Right lobe of liver (tissue), 6 donors: ENCODE measurements around the gene SLC29A1. TPM values are rescaled to one million over a fixed set of nuclear protein-coding genes. Genes with fewer than 3 reads are reported as not detected.

Source experiments
- ATAC-seq, 4 donors: fragments of 200-7000 bp; cut with Tn5 transposase; one replicate each; pipeline ENCODE4 v1.9.1; 2020; ENCODE audit warnings: mild to moderate bottlenecking in 4 of 4, moderate library complexity in 4 of 4
- DNase-seq, 3 donors: peaks; one replicate each; pipeline ENCODE4 v3.0.0-alpha.2; 2020
- H3K27ac ChIP-seq, 3 donors: fragments of 200-600 bp; one replicate each; pipeline ENCODE4 v1.8.0; 2022
- H3K27me3 ChIP-seq, 2 donors: fragments of 200-600 bp; one replicate each; pipeline ENCODE4 v1.8.0; 2022
- H3K36me3 ChIP-seq, 4 donors: fragments of 200-600 bp; sonication (generic) in 1 of 4; one replicate each; pipeline versions ENCODE4 v1.5.1 to v1.8.0; 2017 to 2022; ENCODE audit warnings: control low read depth in 1 of 4
- H3K4me1 ChIP-seq, 4 donors: fragments of 200-600 bp; sonication (generic) in 1 of 4; one replicate each; pipeline versions ENCODE4 v1.5.1 to v1.8.0; 2017 to 2022; ENCODE audit warnings: control low read depth in 1 of 4
- H3K4me3 ChIP-seq, 3 donors: fragments of 200-600 bp; one replicate each; pipeline ENCODE4 v1.8.0; 2022
- H3K9me3 ChIP-seq, 4 donors: fragments of 200-600 bp; sonication (generic) in 1 of 4; one replicate each; pipeline versions ENCODE4 v1.5.1 to v1.8.0; 2017 to 2022; ENCODE audit warnings: control low read depth in 1 of 4
- POLR2A ChIP-seq: fragments of 450-650 bp; IDR thresholded peaks from one replicate; pipeline ENCODE4 v1.6.1; 2017; ENCODE audit warnings: antibody characterized with exemption, mild to moderate bottlenecking
- WGBS: methylation state at CpG from one replicate; pipeline ENCODE4 v1.1.6; 2018; ENCODE audit warnings: low coverage, low lambda C conversion rate; ENCODE audit not compliant: insufficient coverage; ENCODE audit errors: missing lambda C conversion rate; 5-methylcytosine and 5-hydroxymethylcytosine counted together
- intact Hi-C, 2 donors: fragments of 100-400 bp; cut with DNase I; formaldehyde crosslinking; loops; one replicate each; pipeline versions ENCODE4 v1.11.2 to v1.14.1; 2022
- total RNA-seq, 6 experiments: library from RNA; depleted of rRNA in 2 of 6; stranded (reverse); fragments of >200 nt in 2 of 6; fragmentation: NEBNext Ultra II Directional in 3 of 6; extraction: Animal tissue kit (Norgen Biotek cat#: 25700) in 3 of 6; gene quantifications; one replicate each; pipeline versions ENCODE4 v1.1.0 to v1.2.4, GENCODE V29; 2016 to 2023
- TF ChIP-seq, protein P1 (sequence below), 4 donors: fragments of 200-600 bp in 3 of 4; fragments of 450-650 bp in 1 of 4; IDR thresholded peaks; one replicate each; pipeline versions ENCODE4 v1.5.1 to v1.8.0; 2016 to 2022; ENCODE audit warnings: antibody characterized with exemption in 4 of 4, mild to moderate bottlenecking in 2 of 4
- donor health status: DM: no; HTN: yes; CAD: no.
- donor health status: DM: no; HTN: no; CAD: no.
- donor health status: DM: no; HTN: no; CAD: no.
- donor health status: DM: no; HTN: yes; CAD: no.
- donor health status: DM: no; HTN: yes; CAD: no.

Gene SLC29A1
- total RNA-seq, 6 experiments from 2014 or later: 27.4 to 51.3 (median 31.4) TPM

DNA sequence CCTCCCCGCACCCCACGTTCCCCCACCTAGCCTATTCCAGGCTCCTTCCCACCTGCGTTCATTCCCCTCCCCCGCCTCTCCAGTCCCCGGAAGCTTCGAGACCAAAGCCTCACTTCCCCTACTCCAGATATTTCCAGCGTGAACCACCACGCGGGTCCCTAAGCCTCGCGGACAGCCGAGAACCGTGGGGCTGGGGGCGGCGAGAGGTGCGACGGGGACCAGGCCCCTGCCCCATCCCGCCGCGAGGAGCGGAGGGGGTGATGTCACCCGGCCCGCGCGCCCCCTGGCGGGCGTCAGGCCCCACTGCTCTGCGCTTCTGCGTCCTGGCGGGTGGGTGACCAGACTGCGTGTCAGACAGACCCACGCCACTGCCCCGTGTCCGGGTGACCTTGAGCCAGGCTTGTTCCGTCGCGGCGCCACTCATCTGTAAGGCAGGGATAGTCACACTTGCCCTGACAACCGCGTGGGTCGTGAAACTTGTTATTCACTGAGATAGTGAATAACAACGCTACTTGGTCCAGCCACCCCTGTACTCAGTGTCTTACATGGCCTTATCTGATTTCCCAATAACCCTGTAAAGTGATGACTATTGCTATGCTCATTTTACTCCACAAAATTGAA is 14.5 kb downstream of the SLC29A1 start:
- Histone ChIP-seq H3K4me3 (peak overlapping the region; percentile 44 to 67 (median 62)), H3K27me3 (no peaks in the 10 kb centered on the region), H3K4me1 (peaks cover 0 to 42% (median 21%) of the 10 kb centered on the region in 4 donors), H3K27ac (peak overlapping the region; percentile 97 to 99 (median 98)), H3K9me3 (no peaks in the 10 kb centered on the region), H3K36me3 (peaks cover 0 to under 1% (median 0%) of the 10 kb centered on the region in 4 donors)
- 0% methylated on average over 10 of the region's 42 CpGs for WGBS
- ATAC-seq (peak; percentile 67 to 81 (median 72)), DNase-seq (peak; percentile 85 to 88 (median 85))
- TF ChIP-seq, protein P1, sequence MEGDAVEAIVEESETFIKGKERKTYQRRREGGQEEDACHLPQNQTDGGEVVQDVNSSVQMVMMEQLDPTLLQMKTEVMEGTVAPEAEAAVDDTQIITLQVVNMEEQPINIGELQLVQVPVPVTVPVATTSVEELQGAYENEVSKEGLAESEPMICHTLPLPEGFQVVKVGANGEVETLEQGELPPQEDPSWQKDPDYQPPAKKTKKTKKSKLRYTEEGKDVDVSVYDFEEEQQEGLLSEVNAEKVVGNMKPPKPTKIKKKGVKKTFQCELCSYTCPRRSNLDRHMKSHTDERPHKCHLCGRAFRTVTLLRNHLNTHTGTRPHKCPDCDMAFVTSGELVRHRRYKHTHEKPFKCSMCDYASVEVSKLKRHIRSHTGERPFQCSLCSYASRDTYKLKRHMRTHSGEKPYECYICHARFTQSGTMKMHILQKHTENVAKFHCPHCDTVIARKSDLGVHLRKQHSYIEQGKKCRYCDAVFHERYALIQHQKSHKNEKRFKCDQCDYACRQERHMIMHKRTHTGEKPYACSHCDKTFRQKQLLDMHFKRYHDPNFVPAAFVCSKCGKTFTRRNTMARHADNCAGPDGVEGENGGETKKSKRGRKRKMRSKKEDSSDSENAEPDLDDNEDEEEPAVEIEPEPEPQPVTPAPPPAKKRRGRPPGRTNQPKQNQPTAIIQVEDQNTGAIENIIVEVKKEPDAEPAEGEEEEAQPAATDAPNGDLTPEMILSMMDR (IDR thresholded peaks at IDR 0.05): peak; percentile 97 to 99 (median 98)
- no peak for TF ChIP-seq POLR2A
- intact Hi-C loops: loop anchor here in 1 of 2 donors (10.0 kb wide), 2 partner anchors 63 to 133 kb away; no protein-coding TSS in a partner anchor

DNA sequence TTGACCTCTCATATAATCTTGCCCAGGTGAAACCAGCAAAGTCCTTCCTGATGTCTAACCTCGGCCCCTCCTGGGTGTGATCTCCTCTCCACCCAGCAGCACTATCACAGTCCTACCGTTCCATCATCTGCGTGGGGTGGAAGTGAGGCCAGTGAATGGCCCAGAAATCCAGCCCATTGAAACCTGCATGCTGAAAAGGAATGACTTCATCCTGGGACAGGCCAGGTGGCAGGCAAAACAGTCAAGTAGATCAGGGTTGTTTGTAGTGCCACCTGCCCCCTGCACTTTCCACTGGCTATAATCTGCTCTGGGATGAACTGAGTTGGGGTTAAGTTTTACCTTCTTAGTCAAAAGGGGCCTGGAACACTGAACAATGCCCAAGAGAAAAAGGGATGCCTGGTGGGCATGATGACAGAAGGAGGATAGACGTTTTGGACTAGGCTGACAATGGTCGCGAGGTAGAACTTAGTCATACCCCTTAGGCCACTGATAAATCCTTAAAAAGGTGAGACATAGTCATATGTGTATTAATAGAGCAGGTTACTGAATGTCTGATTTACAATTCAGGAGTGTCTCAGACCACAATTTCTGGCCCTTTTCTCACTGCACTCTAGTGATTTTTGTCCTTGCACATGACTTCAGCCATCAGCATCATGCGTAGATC is 15.4 kb downstream of the SLC29A1 start:
- Histone ChIP-seq H3K4me3 (no peak overlapping the region), H3K27ac (no peak overlapping the region), H3K27me3 (no peaks in the 10 kb centered on the region), H3K9me3 (no peaks in the 10 kb centered on the region), H3K36me3 (no peaks in the 10 kb centered on the region), H3K4me1 (peaks cover 0 to 35% (median 17%) of the 10 kb centered on the region in 4 donors)
- no peak for ATAC-seq
- peak in 1 of 3 donors; percentile 24 for DNase-seq
- WGBS: 58% methylated on average over 6 of the region's 7 CpGs
- TF ChIP-seq, protein P1 (IDR thresholded peaks at IDR 0.05): no peak
- TF ChIP-seq POLR2A: no peak
- intact Hi-C loops: loop anchor here in 1 of 2 donors (10.0 kb wide), 2 partner anchors 64 to 134 kb away; no protein-coding TSS in a partner anchor

DNA sequence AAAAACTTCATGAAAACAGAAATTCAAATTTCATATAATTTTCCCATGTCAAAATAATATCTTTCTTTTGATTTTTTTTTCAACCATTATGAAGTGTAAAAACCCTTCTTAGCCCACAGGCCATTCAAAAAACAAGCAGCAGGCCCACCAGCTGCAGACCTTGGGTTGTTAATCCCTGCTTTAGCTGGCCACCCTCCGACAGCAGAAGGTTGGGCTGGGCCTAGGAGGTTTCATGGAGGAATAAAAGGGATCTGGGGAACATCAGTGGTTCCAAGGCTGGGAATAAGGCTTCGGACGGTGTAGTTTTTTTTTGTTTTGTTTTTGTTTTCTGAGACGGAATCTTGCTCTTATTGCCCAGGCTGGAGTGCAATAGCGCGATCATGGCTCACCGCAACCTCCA is 19.9 kb downstream of the SLC29A1 start:
- Histone ChIP-seq H3K9me3 (no peaks in the 10 kb centered on the region), H3K27ac (no peak overlapping the region), H3K4me1 (peaks cover 0 to 9% (median 2%) of the 10 kb centered on the region in 4 donors), H3K4me3 (no peak overlapping the region), H3K27me3 (no peaks in the 10 kb centered on the region), H3K36me3 (peaks cover 0 to under 1% (median 0%) of the 10 kb centered on the region in 4 donors)
- DNase-seq (no peak), ATAC-seq (no peak)
- 100% methylated on average over 2 of the region's 7 CpGs for WGBS
- intact Hi-C loops: no loop called here
- TF ChIP-seq, protein P1 (IDR thresholded peaks at IDR 0.05): no peak
- no peak for TF ChIP-seq POLR2A

DNA sequence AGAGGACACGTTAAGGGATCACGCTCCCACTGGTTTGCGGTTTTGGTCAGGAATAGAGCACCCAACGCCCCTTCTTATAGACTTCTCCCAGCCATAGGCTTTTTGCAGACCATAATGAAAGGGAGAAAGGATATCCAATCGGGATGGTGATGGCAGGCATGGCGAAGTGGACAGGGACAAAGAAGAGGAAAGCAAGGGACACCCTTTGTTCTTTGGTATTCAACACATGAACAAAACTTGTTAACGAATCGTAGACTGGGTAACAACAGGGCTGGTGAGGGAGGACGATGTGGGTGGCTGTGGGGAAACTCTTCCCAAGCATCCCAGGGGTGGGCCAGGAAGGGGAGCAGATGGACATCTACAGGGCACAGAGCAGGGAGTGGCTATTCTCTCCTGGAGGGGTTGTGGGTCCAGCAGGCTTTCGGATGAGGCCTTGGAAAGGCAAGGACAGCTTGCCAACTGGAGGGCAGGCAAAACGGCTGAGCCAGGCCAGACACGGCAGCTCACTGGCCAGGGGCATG is 22.1 kb downstream of the SLC29A1 start:
- Histone ChIP-seq H3K4me1 (peaks cover 0 to 29% (median 2%) of the 10 kb centered on the region in 4 donors), H3K4me3 (peak overlapping the region; percentile 67 to 73 (median 73)), H3K27me3 (no peaks in the 10 kb centered on the region), H3K9me3 (no peaks in the 10 kb centered on the region), H3K36me3 (peaks cover 4 to 21% (median 16%) of the 10 kb centered on the region in 4 donors), H3K27ac (peak overlapping the region; percentile 100)
- WGBS: 83% methylated on average over 6 of the region's 12 CpGs
- DNase-seq (peak in 1 of 3 donors; percentile 80), ATAC-seq (no peak)
- TF ChIP-seq POLR2A: no peak
- TF ChIP-seq, protein P1 (IDR thresholded peaks at IDR 0.05): no peak
- intact Hi-C loops: no loop called here
